OCI-LY1 (cell line): Measurements from ENCODE around the gene WWOX.
"Not testable (repeated sequence)": the region's sequence is repeated elsewhere in the genome, so short reads cannot be mapped to it uniquely, and the experiment has no call there.

Source experiments
- H2AFZ ChIP-seq: fragments of 200-600 bp; sonication (generic), shearing (Covaris generic); 2 replicates; pipeline ENCODE4 v1.6.0; 2014; ENCODE audit warnings: antibody characterized with exemption, mild to moderate bottlenecking, low read length
- H3F3A ChIP-seq: fragments of 200-600 bp; sonication (generic), shearing (Covaris generic); 2 replicates; pipeline ENCODE4 v1.6.0; 2014; ENCODE audit warnings: mild to moderate bottlenecking, antibody characterized with exemption, low read length, moderate library complexity; ENCODE audit not compliant: insufficient read depth
- H3K27ac ChIP-seq: fragments of 200-600 bp; sonication (generic); 2 replicates; pipeline ENCODE4 v1.5.1; 2014; ENCODE audit warnings: low read length, mixed run types, mild to moderate bottlenecking, low read depth; ENCODE audit not compliant: poor library complexity, severe bottlenecking
- H3K27me3 ChIP-seq: fragments of 200-600 bp; sonication (generic); 2 replicates; pipeline ENCODE4 v1.6.0; 2014; ENCODE audit warnings: antibody characterized with exemption, mild to moderate bottlenecking, low read length, moderate library complexity; ENCODE audit not compliant: insufficient read depth
- H3K36me3 ChIP-seq: fragments of 200-600 bp; sonication (generic); 2 replicates; pipeline ENCODE4 v1.6.1; 2014; ENCODE audit warnings: mild to moderate bottlenecking, antibody characterized with exemption, low read length, moderate library complexity, mixed read lengths; ENCODE audit not compliant: insufficient read depth
- H3K4me1 ChIP-seq: fragments of 200-600 bp; sonication (generic); 2 replicates; pipeline ENCODE4 v1.5.1; 2014; ENCODE audit warnings: mild to moderate bottlenecking, low read length, moderate library complexity; ENCODE audit not compliant: insufficient read depth, severe bottlenecking
- H3K4me2 ChIP-seq: fragments of 200-600 bp; sonication (generic), shearing (Covaris generic); 2 replicates; pipeline ENCODE4 v1.6.1; 2014; ENCODE audit warnings: low read length
- H3K4me3 ChIP-seq: fragments of 200-600 bp; sonication (generic); 2 replicates; pipeline ENCODE4 v1.5.1; 2014; ENCODE audit warnings: low read length, low read depth, mild to moderate bottlenecking, mixed read lengths; ENCODE audit not compliant: poor library complexity, severe bottlenecking
- H3K79me2 ChIP-seq: fragments of 200-600 bp; shearing (Covaris generic); 2 replicates; pipeline ENCODE4 v1.6.1; 2016; ENCODE audit warnings: mixed run types, low read length, mixed read lengths; ENCODE audit not compliant: insufficient read depth
- H3K9ac ChIP-seq: fragments of 200-600 bp; sonication (generic), shearing (Covaris generic); 2 replicates; pipeline ENCODE4 v1.6.1; 2014; ENCODE audit warnings: mild to moderate bottlenecking, low read length, mixed read lengths
- H3K9me2 ChIP-seq: fragments of 200-600 bp; sonication (generic), shearing (Covaris generic); 2 replicates; pipeline ENCODE4 v1.6.1; 2014; ENCODE audit warnings: low read depth, mild to moderate bottlenecking, low read length, mixed read lengths
- H3K9me3 ChIP-seq: fragments of 200-600 bp; shearing (Covaris generic); 2 replicates; pipeline ENCODE4 v1.6.1; 2014; ENCODE audit warnings: low read length, mixed read lengths
- H4K20me1 ChIP-seq: fragments of 200-600 bp; sonication (generic), shearing (Covaris generic); 2 replicates; pipeline ENCODE4 v1.6.0; 2016; ENCODE audit warnings: mild to moderate bottlenecking, low read length; ENCODE audit not compliant: insufficient read depth
- EZH2 ChIP-seq: fragments of 200-600 bp; sonication (generic), shearing (Covaris generic); IDR thresholded peaks from 2 replicates; pipeline ENCODE4 v1.8.0; 2017; ENCODE audit warnings: borderline replicate concordance, mixed run types, mild to moderate bottlenecking, antibody characterized with exemption, low read length, moderate library complexity, mixed read lengths
- TF ChIP-seq, protein P1 (sequence below): fragments of 200-600 bp; sonication (generic), shearing (Covaris generic); IDR thresholded peaks from 2 replicates; pipeline ENCODE4 v1.5.1; 2017; ENCODE audit warnings: mild to moderate bottlenecking, antibody characterized with exemption, low read length, moderate library complexity, mixed read lengths

WWOX gene

DNA sequence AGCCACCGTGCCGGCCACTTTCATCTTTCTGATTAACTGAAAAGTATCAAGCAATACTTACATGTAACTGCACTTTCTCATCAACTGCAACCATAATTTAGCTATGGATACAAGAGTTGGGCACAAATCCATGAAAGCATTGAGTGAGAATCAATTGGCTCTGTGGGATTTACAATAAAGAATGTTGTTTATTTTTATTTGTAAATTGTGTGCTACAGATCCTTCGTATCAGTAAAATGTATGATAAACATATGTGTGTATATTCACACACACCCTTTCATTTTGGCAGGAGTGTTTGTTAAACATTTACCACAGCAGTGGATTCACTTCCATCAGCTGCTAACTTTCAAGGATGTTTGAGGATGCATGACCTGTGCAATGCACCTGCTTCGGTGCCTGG lies 411.0 kb downstream of the WWOX start:
- H3F3A ChIP-seq: no peaks in the 10 kb centered on the region
- H3K79me2 ChIP-seq: no peaks in the 10 kb centered on the region
- H3K4me3 ChIP-seq: no peak overlapping the region
- no peaks in the 10 kb centered on the region for H4K20me1 ChIP-seq
- H3K4me1 ChIP-seq: no peaks in the 10 kb centered on the region
- no peaks in the 10 kb centered on the region for H3K9me3 ChIP-seq
- no peaks in the 10 kb centered on the region for H3K27me3 ChIP-seq
- no peak overlapping the region for H3K27ac ChIP-seq
- TF ChIP-seq, protein P1, sequence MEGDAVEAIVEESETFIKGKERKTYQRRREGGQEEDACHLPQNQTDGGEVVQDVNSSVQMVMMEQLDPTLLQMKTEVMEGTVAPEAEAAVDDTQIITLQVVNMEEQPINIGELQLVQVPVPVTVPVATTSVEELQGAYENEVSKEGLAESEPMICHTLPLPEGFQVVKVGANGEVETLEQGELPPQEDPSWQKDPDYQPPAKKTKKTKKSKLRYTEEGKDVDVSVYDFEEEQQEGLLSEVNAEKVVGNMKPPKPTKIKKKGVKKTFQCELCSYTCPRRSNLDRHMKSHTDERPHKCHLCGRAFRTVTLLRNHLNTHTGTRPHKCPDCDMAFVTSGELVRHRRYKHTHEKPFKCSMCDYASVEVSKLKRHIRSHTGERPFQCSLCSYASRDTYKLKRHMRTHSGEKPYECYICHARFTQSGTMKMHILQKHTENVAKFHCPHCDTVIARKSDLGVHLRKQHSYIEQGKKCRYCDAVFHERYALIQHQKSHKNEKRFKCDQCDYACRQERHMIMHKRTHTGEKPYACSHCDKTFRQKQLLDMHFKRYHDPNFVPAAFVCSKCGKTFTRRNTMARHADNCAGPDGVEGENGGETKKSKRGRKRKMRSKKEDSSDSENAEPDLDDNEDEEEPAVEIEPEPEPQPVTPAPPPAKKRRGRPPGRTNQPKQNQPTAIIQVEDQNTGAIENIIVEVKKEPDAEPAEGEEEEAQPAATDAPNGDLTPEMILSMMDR: no peak
- TF ChIP-seq EZH2: no peak
- no peak overlapping the region for H3K4me2 ChIP-seq
- no peaks in the 10 kb centered on the region for H3K9me2 ChIP-seq
- H3K36me3 ChIP-seq: no peaks in the 10 kb centered on the region
- H2AFZ ChIP-seq: no peak overlapping the region
- H3K9ac ChIP-seq: no peak overlapping the region

DNA sequence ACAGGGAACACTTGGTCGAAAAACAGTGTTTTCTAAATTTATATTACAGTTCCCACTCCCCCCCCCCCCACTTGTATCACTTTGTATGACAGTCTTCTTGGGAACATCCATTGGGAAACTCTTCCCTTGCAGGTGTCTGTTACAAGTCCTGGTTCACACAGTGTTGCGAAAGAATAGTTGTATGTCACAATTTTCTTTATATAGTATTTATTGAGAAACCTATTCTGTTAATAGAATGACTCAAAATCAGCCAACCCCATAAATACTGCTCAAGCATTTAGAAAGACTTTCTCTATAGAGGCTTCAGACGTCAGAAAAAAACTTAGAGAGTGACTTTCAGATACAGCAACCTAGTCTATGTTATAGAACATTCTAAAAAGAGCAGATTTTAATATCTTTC lies 414.4 kb downstream of the WWOX start:
- H3K27me3 ChIP-seq: no peaks in the 10 kb centered on the region
- no peaks in the 10 kb centered on the region for H3K36me3 ChIP-seq
- H3K4me2 ChIP-seq: no peak overlapping the region
- no peaks in the 10 kb centered on the region for H3K4me1 ChIP-seq
- no peak overlapping the region for H2AFZ ChIP-seq
- H3K9me3 ChIP-seq: no peaks in the 10 kb centered on the region
- H3K9me2 ChIP-seq: no peaks in the 10 kb centered on the region
- H3F3A ChIP-seq: no peaks in the 10 kb centered on the region
- H3K4me3 ChIP-seq: no peak overlapping the region
- no peaks in the 10 kb centered on the region for H3K79me2 ChIP-seq
- no peak overlapping the region for H3K27ac ChIP-seq
- no peak overlapping the region for H3K9ac ChIP-seq
- H4K20me1 ChIP-seq: no peaks in the 10 kb centered on the region
- TF ChIP-seq, protein P1: no peak
- no peak for TF ChIP-seq EZH2

DNA sequence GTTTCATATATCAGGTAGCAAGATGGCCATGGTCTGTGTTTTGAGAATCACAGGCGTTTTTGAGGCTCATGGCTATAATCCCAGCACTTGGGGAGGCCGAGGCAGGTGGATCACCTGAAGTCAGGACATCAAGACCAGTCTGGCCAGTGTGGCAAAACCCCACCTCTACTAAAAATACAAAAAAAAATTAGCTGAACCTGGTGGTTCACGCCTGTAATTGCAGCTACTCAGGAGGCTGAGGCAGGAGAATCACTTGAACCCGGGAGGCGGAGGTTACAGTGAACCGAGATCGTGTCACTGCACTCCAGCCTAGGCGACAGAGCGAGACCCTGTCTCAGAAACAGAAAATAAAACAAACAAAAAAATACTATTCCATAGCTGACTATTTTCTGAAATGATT lies 415.4 kb downstream of the WWOX start:
- H3K36me3 ChIP-seq, H3K9me2 ChIP-seq, H3K4me1 ChIP-seq, H2AFZ ChIP-seq, H3F3A ChIP-seq, H3K79me2 ChIP-seq, H3K9me3 ChIP-seq, H3K4me3 ChIP-seq, H3K27me3 ChIP-seq, H3K27ac ChIP-seq, H3K9ac ChIP-seq, H3K4me2 ChIP-seq, H4K20me1 ChIP-seq: not testable (repeated sequence)

DNA sequence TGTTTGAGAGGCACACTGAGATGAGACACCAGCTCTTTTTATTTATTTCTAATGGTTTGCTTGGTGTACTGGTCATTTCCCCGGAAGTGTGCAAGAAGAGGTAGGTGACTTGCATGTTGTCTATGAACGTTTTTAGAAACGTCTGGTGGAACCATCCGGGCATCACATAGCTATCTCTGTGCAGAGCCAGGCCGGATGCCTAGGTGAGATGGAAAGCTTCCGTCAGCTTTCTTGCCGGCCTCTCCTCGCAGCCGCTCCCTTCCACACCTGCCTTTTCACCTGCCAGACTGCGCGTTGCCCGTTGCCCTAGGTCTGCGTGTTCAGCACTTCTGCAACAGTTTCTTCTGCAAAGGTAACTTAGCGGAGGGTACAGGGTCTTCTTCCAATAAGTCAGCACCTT lies 416.0 kb downstream of the WWOX start:
- no peak overlapping the region for H3K4me3 ChIP-seq
- H3K27ac ChIP-seq: no peak overlapping the region
- no peaks in the 10 kb centered on the region for H3K4me1 ChIP-seq
- H3K9ac ChIP-seq: no peak overlapping the region
- no peak for TF ChIP-seq EZH2
- TF ChIP-seq, protein P1: no peak
- no peaks in the 10 kb centered on the region for H3K36me3 ChIP-seq
- H3K4me2 ChIP-seq: no peak overlapping the region
- H3K9me3 ChIP-seq: no peaks in the 10 kb centered on the region
- H3F3A ChIP-seq: no peaks in the 10 kb centered on the region
- H3K9me2 ChIP-seq: no peaks in the 10 kb centered on the region
- H2AFZ ChIP-seq: no peak overlapping the region
- H3K79me2 ChIP-seq: no peaks in the 10 kb centered on the region
- H3K27me3 ChIP-seq: no peaks in the 10 kb centered on the region
- no peaks in the 10 kb centered on the region for H4K20me1 ChIP-seq
